ENCODE data around the gene FGFRL1. TPM values are rescaled to one million over a fixed set of nuclear protein-coding genes. Genes with fewer than 3 reads are reported as not detected.

The FGFRL1 gene
- total RNA-seq, 1 donor from 2014 or later: 22.4 TPM

GRCh38 chr4:1040344-1041146 is 29.1 kb downstream of the FGFRL1 start:
- Histone ChIP-seq H3K4me1 (peaks cover 19% of the 10 kb centered on the region), H3K9me3 (replicated peaks) (no peaks in the 10 kb centered on the region), H3K27me3 (ENCODE audit: low read depth) (peaks cover 60% of the 10 kb centered on the region), H3K36me3 (no peaks in the 10 kb centered on the region), H3K27ac (replicated peaks) (no peak overlapping the region), H3K4me3 (no peak overlapping the region)
- no peak for DNase-seq
- no peak for TF ChIP-seq CTCF (IDR thresholded peaks at IDR 0.05; ENCODE audit: borderline replicate concordance)
- intact Hi-C loops (cut with micrococcal nuclease): no loop called here

GRCh38 chr4:1041147-1041935 is 29.9 kb downstream of the FGFRL1 start:
- DNase-seq: no peak
- Histone ChIP-seq H3K4me1 (peaks cover 19% of the 10 kb centered on the region), H3K36me3 (no peaks in the 10 kb centered on the region), H3K9me3 (replicated peaks) (no peaks in the 10 kb centered on the region), H3K27ac (replicated peaks) (no peak overlapping the region), H3K27me3 (ENCODE audit: low read depth) (peaks cover 61% of the 10 kb centered on the region), H3K4me3 (peak overlapping the region; percentile 4)
- no peak for TF ChIP-seq CTCF (IDR thresholded peaks at IDR 0.05; ENCODE audit: borderline replicate concordance)
- intact Hi-C loops (cut with micrococcal nuclease): no loop called here

GRCh38 chr4:1041936-1042330 is 30.5 kb downstream of the FGFRL1 start:
- TF ChIP-seq CTCF (IDR thresholded peaks at IDR 0.05; ENCODE audit: borderline replicate concordance): no peak
- peaks cover 58% of the 10 kb centered on the region for H3K27me3 ChIP-seq (ENCODE audit: low read depth)
- no peaks in the 10 kb centered on the region for H3K9me3 ChIP-seq (replicated peaks)
- H3K4me1 ChIP-seq: peaks cover 21% of the 10 kb centered on the region
- H3K36me3 ChIP-seq: no peaks in the 10 kb centered on the region
- peak overlapping the region; percentile 4 for H3K4me3 ChIP-seq
- intact Hi-C loops (cut with micrococcal nuclease): no loop called here
- H3K27ac ChIP-seq (replicated peaks): no peak overlapping the region
- DNase-seq: no peak

GRCh38 chr4:1042352-1043055 is 31.1 kb downstream of the FGFRL1 start:
- intact Hi-C loops (cut with micrococcal nuclease): no loop called here
- Histone ChIP-seq H3K36me3 (no peaks in the 10 kb centered on the region), H3K9me3 (replicated peaks) (no peaks in the 10 kb centered on the region), H3K27ac (replicated peaks) (no peak overlapping the region), H3K4me1 (peaks cover 25% of the 10 kb centered on the region), H3K27me3 (ENCODE audit: low read depth) (peaks cover 59% of the 10 kb centered on the region), H3K4me3 (no peak overlapping the region)
- no peak for DNase-seq
- no peak for TF ChIP-seq CTCF (IDR thresholded peaks at IDR 0.05; ENCODE audit: borderline replicate concordance)

GRCh38 chr4:1043162-1043561 is 31.7 kb downstream of the FGFRL1 start:
- H3K36me3 ChIP-seq: no peaks in the 10 kb centered on the region
- H3K9me3 ChIP-seq (replicated peaks): no peaks in the 10 kb centered on the region
- intact Hi-C loops (cut with micrococcal nuclease): no loop called here
- H3K4me3 ChIP-seq: no peak overlapping the region
- H3K27ac ChIP-seq (replicated peaks): no peak overlapping the region
- peaks cover 25% of the 10 kb centered on the region for H3K4me1 ChIP-seq
- TF ChIP-seq CTCF (IDR thresholded peaks at IDR 0.05; ENCODE audit: borderline replicate concordance): no peak
- peaks cover 66% of the 10 kb centered on the region for H3K27me3 ChIP-seq (ENCODE audit: low read depth)
- DNase-seq: no peak
